Hepatocyte (in vitro differentiated cells): ENCODE measurements around the gene UBQLN1. TPM values are rescaled to one million over a fixed set of nuclear protein-coding genes. Genes with fewer than 3 reads are reported as not detected.

Experiments
- DNase-seq: peaks from one replicate; pipeline ENCODE4 v3.0.0-alpha.2; 2016; ENCODE audit warnings: low spot score
- H2AFZ ChIP-seq: fragments of 200-600 bp; sonication (generic); 2 replicates; pipeline ENCODE4 v1.6.0; 2016; ENCODE audit warnings: antibody characterized with exemption, mild to moderate bottlenecking
- H3K27ac ChIP-seq: fragments of 200-600 bp; sonication (generic); 2 replicates; pipeline ENCODE4 v1.5.1; 2016; ENCODE audit warnings: mild to moderate bottlenecking
- H3K27me3 ChIP-seq: fragments of 200-600 bp; sonication (generic); 2 replicates; pipeline ENCODE4 v1.6.1; 2016
- H3K36me3 ChIP-seq: fragments of 200-600 bp; sonication (generic); replicated peaks from 2 replicates; pipeline ENCODE4 v1.5.1; 2016; ENCODE audit warnings: low read depth; ENCODE audit not compliant: insufficient read depth
- H3K4me1 ChIP-seq: fragments of 200-600 bp; sonication (generic); 2 replicates; pipeline ENCODE4 v1.5.1; 2016; ENCODE audit warnings: mild to moderate bottlenecking, moderate library complexity; ENCODE audit not compliant: insufficient read depth
- H3K4me2 ChIP-seq: fragments of 200-600 bp; sonication (generic); 2 replicates; pipeline ENCODE4 v1.6.0; 2016
- H3K4me3 ChIP-seq: fragments of 200-600 bp; sonication (generic); 2 replicates; pipeline ENCODE4 v1.5.1; 2016; ENCODE audit warnings: mild to moderate bottlenecking
- H3K79me2 ChIP-seq: fragments of 200-600 bp; sonication (generic); 2 replicates; pipeline ENCODE4 v1.6.0; 2017; ENCODE audit warnings: mild to moderate bottlenecking
- H3K9me2 ChIP-seq: fragments of 200-600 bp; sonication (generic); replicated peaks from 2 replicates; pipeline ENCODE4 v1.6.0; 2017; ENCODE audit warnings: mild to moderate bottlenecking; ENCODE audit not compliant: insufficient read depth
- H3K9me3 ChIP-seq: fragments of 200-600 bp; sonication (generic); 2 replicates; pipeline ENCODE4 v1.5.1; 2016; ENCODE audit warnings: low read depth, mild to moderate bottlenecking
- H4K20me1 ChIP-seq: fragments of 200-600 bp; sonication (generic); 2 replicates; pipeline ENCODE4 v1.6.0; 2016; ENCODE audit warnings: mild to moderate bottlenecking; ENCODE audit not compliant: insufficient read depth, poor library complexity, severe bottlenecking
- EZH2 ChIP-seq: fragments of 200-600 bp; sonication (generic); IDR thresholded peaks from 2 replicates; pipeline ENCODE4 v1.6.1; 2016; ENCODE audit warnings: antibody characterized with exemption, mild to moderate bottlenecking, borderline replicate concordance
- EZH2phosphoT487 ChIP-seq: fragments of 200-600 bp; sonication (generic); IDR thresholded peaks from one replicate; pipeline ENCODE4 v1.6.1; 2018; ENCODE audit warnings: antibody characterized with exemption, mild to moderate bottlenecking, low read depth, moderate library complexity; ENCODE audit not compliant: unreplicated experiment, severe bottlenecking
- WGBS: methylation state at CpG from one replicate; pipeline ENCODE4 v1.1.6; 2016; ENCODE audit warnings: low lambda C conversion rate; ENCODE audit errors: missing lambda C conversion rate; 5-methylcytosine and 5-hydroxymethylcytosine counted together
- polyA plus RNA-seq: library from polyadenylated mRNA; unstranded; fragments of >200 nt; fragmentation: Nextera tagmentation; extraction: Ambion mirVana; gene quantifications from 2 replicates; pipeline ENCODE4 v1.2.1, GENCODE V29; 2016
- total RNA-seq: library from RNA; depleted of rRNA; stranded (reverse); fragments of >200 nt; gene quantifications from 2 replicates; pipeline ENCODE4 v1.2.3, GENCODE V29; 2014
- TF ChIP-seq, protein P1 (sequence below): fragments of 200-600 bp; sonication (generic); IDR thresholded peaks from 2 replicates; pipeline ENCODE4 v1.5.1; 2016; ENCODE audit warnings: antibody characterized with exemption, mild to moderate bottlenecking; ENCODE audit not compliant: poor library complexity

The UBQLN1 gene
- total and polyA plus RNA-seq, 2 experiments from 2014 or later: 42.6 to 97.1 TPM

DNA sequence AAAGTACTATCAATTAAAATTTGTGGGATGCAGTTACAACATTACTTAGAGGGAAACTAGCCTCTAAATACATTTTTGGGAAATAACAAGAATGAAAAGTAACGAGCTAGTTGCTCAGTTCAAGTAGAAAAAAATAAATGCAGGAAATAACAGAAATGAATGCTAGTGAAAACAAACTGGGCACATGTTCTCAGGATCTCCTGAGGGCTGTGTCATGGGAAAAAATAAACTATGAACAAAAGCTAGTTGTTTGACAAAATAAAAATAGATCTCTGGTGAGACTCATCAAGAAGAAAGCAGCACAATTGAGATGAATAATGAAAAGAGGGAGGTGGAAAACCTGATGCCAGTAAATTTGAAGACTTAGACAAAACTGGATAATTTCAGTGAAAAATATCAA, 68.5 kb downstream of the UBQLN1 start:
- no peak overlapping the region for H2AFZ ChIP-seq
- no peaks in the 10 kb centered on the region for H4K20me1 ChIP-seq
- H3K9me2 ChIP-seq: no peaks in the 10 kb centered on the region
- 94% methylated on average over 1 of the region's 1 CpG for WGBS
- no peak for TF ChIP-seq EZH2
- TF ChIP-seq, protein P1, sequence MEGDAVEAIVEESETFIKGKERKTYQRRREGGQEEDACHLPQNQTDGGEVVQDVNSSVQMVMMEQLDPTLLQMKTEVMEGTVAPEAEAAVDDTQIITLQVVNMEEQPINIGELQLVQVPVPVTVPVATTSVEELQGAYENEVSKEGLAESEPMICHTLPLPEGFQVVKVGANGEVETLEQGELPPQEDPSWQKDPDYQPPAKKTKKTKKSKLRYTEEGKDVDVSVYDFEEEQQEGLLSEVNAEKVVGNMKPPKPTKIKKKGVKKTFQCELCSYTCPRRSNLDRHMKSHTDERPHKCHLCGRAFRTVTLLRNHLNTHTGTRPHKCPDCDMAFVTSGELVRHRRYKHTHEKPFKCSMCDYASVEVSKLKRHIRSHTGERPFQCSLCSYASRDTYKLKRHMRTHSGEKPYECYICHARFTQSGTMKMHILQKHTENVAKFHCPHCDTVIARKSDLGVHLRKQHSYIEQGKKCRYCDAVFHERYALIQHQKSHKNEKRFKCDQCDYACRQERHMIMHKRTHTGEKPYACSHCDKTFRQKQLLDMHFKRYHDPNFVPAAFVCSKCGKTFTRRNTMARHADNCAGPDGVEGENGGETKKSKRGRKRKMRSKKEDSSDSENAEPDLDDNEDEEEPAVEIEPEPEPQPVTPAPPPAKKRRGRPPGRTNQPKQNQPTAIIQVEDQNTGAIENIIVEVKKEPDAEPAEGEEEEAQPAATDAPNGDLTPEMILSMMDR: no peak
- TF ChIP-seq EZH2phosphoT487: no peak
- no peaks in the 10 kb centered on the region for H3K79me2 ChIP-seq
- H3K4me3 ChIP-seq: no peak overlapping the region
- no peak for DNase-seq
- no peaks in the 10 kb centered on the region for H3K9me3 ChIP-seq
- H3K4me2 ChIP-seq: no peak overlapping the region
- H3K4me1 ChIP-seq: no peaks in the 10 kb centered on the region
- H3K27ac ChIP-seq: no peak overlapping the region
- no peaks in the 10 kb centered on the region for H3K27me3 ChIP-seq
- no peaks in the 10 kb centered on the region for H3K36me3 ChIP-seq

DNA sequence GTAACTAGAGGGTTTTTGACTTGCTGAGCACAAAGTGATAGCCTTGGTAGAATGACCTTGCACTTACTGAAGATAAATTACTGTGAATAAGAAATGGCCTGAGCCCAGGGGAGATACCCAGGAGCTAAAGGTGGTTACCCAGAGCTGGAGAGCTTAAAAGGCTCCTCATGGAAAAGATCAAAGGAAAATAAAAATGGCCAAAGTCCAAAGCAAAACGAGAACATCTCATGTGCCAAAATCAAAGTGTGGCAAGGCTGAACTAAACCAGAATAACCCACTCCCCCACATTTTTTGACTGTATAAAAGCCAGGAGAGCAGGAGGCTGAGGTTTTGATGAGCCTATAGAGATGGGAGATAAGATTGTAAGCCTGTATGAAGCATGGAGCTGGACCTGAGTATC, 70.4 kb downstream of the UBQLN1 start:
- H3K9me3 ChIP-seq: no peaks in the 10 kb centered on the region
- no peak overlapping the region for H3K27ac ChIP-seq
- TF ChIP-seq EZH2phosphoT487 (no peak), EZH2 (no peak)
- TF ChIP-seq, protein P1: no peak
- no peak for DNase-seq
- H3K9me2 ChIP-seq: no peaks in the 10 kb centered on the region
- no peak overlapping the region for H3K4me2 ChIP-seq
- H4K20me1 ChIP-seq: no peaks in the 10 kb centered on the region
- no peaks in the 10 kb centered on the region for H3K36me3 ChIP-seq
- H3K4me1 ChIP-seq: no peaks in the 10 kb centered on the region
- H2AFZ ChIP-seq: no peak overlapping the region
- H3K4me3 ChIP-seq: no peak overlapping the region
- 39% methylated on average over 1 of the region's 1 CpG for WGBS
- H3K79me2 ChIP-seq: no peaks in the 10 kb centered on the region
- no peaks in the 10 kb centered on the region for H3K27me3 ChIP-seq

DNA sequence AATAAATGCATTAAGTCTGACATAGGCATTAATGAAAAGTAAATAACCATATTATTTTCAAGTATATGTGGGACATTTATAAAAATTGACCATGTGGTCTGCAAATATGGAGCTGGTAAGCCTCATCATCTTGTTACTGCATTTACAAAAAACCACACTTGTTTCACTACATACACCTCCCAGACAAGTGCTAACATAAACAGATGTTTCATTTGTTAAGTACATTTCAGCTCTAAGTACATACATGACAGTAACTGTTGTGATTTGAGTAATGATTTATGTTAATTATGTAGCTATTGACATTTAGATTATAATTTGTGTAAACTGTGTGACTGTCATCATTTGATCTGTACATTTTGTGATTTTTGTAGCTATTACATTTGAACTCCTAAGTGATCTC, 70.9 kb downstream of the UBQLN1 start:
- no peak overlapping the region for H3K4me3 ChIP-seq

More for the DNA sequence above, 70.9 kb downstream of the UBQLN1 start:
- Histone ChIP-seq H3K79me2 (no peaks in the 10 kb centered on the region), H3K4me1 (no peaks in the 10 kb centered on the region), H3K4me2 (no peak overlapping the region), H3K36me3 (no peaks in the 10 kb centered on the region), H3K27me3 (no peaks in the 10 kb centered on the region), H3K27ac (no peak overlapping the region), H2AFZ (no peak overlapping the region), H4K20me1 (no peaks in the 10 kb centered on the region), H3K9me3 (no peaks in the 10 kb centered on the region), H3K9me2 (no peaks in the 10 kb centered on the region)
- no peak for TF ChIP-seq EZH2phosphoT487
- TF ChIP-seq, protein P1: no peak
- DNase-seq: no peak
